Endodermal cell (in vitro differentiated cells): ENCODE measurements around the gene P2RY8. TPM values are rescaled to one million over a fixed set of nuclear protein-coding genes. Genes with fewer than 3 reads are reported as not detected.

Experiments used
- DNase-seq: peaks from one replicate; pipeline ENCODE4 v3.0.0-alpha.2; 2017
- H3K27ac ChIP-seq: 2 replicates; pipeline ENCODE4 v1.5.1; 2013; ENCODE audit warnings: mild to moderate bottlenecking, low read depth, low read length, moderate library complexity
- H3K27me3 ChIP-seq: 2 replicates; pipeline ENCODE4 v1.6.1; 2013; ENCODE audit warnings: mild to moderate bottlenecking, low read length, moderate library complexity; ENCODE audit not compliant: insufficient read depth, control insufficient read depth, poor library complexity, severe bottlenecking
- H3K36me3 ChIP-seq: 2 replicates; pipeline ENCODE4 v1.7.0; 2013; ENCODE audit warnings: mild to moderate bottlenecking, low read length, moderate library complexity; ENCODE audit not compliant: control insufficient read depth, insufficient read depth
- H3K4me1 ChIP-seq: one replicate; pipeline ENCODE4 v1.7.0; 2013; ENCODE audit warnings: low read length; ENCODE audit not compliant: control insufficient read depth, insufficient read depth
- H3K4me3 ChIP-seq: 2 replicates; pipeline ENCODE4 v1.5.1; 2013; ENCODE audit warnings: mild to moderate bottlenecking, low read length, moderate library complexity
- H3K9ac ChIP-seq: 2 replicates; pipeline ENCODE4 v1.6.1; 2013; ENCODE audit warnings: mild to moderate bottlenecking, low read length, moderate library complexity; ENCODE audit not compliant: poor library complexity, severe bottlenecking; ENCODE audit errors: extremely low read depth
- H3K9me3 ChIP-seq: 2 replicates; pipeline ENCODE4 v1.6.1; 2013; ENCODE audit warnings: mild to moderate bottlenecking, low read length, moderate library complexity; ENCODE audit not compliant: control insufficient read depth
- H3K27ac Mint-ChIP-seq: 2 replicates; pipeline ENCODE4 v1.8.0; 2020; ENCODE audit warnings: mixed read lengths
- H3K27me3 Mint-ChIP-seq: 2 replicates; pipeline ENCODE4 v1.8.0; 2021; ENCODE audit warnings: mild to moderate bottlenecking, mixed read lengths; ENCODE audit not compliant: insufficient read depth
- H3K36me3 Mint-ChIP-seq: 2 replicates; pipeline ENCODE4 v1.8.0; 2020; ENCODE audit warnings: low read depth, mixed read lengths
- H3K4me1 Mint-ChIP-seq: 2 replicates; pipeline ENCODE4 v1.8.0; 2020; ENCODE audit warnings: mixed read lengths
- H3K4me3 Mint-ChIP-seq: 2 replicates; pipeline ENCODE4 v1.8.0; 2020; ENCODE audit warnings: mild to moderate bottlenecking, moderate library complexity, mixed read lengths
- H3K9me3 Mint-ChIP-seq: 2 replicates; pipeline ENCODE4 v1.8.0; 2020; ENCODE audit warnings: mild to moderate bottlenecking, mixed read lengths
- CTCF ChIP-seq: fragments of 200-600 bp; sonication (generic); conservative IDR thresholded peaks from 2 replicates; pipeline ENCODE4 v1.5.0; 2021; ENCODE audit warnings: antibody characterized with exemption, mild to moderate bottlenecking
- WGBS, 2 experiments: methylation state at CpG; one replicate each; pipeline versions ENCODE4 v1.1.5 to v1.1.7; 2013; ENCODE audit warnings: missing lambda C conversion rate in 2 of 2, mixed read lengths in 1 of 2; ENCODE audit not compliant: insufficient coverage in 1 of 2, insufficient read length in 1 of 2; 5-methylcytosine and 5-hydroxymethylcytosine counted together
- total RNA-seq, 2 donors: library from RNA; stranded (reverse); fragmentation: NEBNext Ultra II Directional in 1 of 2; extraction: Animal tissue kit (Norgen Biotek cat#: 25700) in 1 of 2; gene quantifications; 2 replicates in 1 of 2; 3 replicates in 1 of 2; pipeline ENCODE4 v1.2.1, GENCODE V29; 2021

P2RY8 gene
- total RNA-seq, 2 donors from 2014 or later: not detected

DNA sequence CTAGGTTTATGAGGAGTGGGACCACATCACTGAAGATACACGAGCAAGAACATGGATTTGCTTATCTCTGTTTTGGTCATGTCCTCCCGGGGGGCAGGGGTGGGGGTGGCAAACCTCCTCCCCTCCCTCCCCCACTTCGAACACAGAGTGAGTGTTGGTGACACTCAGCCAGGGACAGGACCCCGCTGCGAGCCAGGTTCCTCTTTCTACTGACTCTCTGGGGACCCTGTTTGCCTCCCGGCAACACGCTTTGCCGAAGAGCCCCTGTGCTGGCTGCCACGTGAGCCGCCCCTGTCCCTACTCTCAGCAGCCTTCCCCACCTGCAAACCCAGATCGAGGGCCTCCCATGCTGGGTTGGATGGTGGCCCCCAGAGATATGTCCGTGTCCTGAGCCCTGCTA lies 34.7 kb downstream of the P2RY8 start:
- H3K27ac ChIP-seq: no peak overlapping the region
- H3K27me3 ChIP-seq: no peaks in the 10 kb centered on the region
- no peak overlapping the region for H3K4me3 ChIP-seq
- Mint-ChIP-seq H3K9me3 (no peaks in the 10 kb centered on the region), H3K4me1 (no peaks in the 10 kb centered on the region), H3K27ac (no peak overlapping the region), H3K27me3 (no peaks in the 10 kb centered on the region), H3K36me3 (no peaks in the 10 kb centered on the region), H3K4me3 (no peak overlapping the region)
- WGBS, 2 experiments: 84 to 97% methylated on average over 5 to 12 of the region's 12 CpGs
- no peak for TF ChIP-seq CTCF
- H3K36me3 ChIP-seq: no peaks in the 10 kb centered on the region
- no peak for DNase-seq
- no peaks in the 10 kb centered on the region for H3K4me1 ChIP-seq
- H3K9me3 ChIP-seq: no peaks in the 10 kb centered on the region
- no peak overlapping the region for H3K9ac ChIP-seq

DNA sequence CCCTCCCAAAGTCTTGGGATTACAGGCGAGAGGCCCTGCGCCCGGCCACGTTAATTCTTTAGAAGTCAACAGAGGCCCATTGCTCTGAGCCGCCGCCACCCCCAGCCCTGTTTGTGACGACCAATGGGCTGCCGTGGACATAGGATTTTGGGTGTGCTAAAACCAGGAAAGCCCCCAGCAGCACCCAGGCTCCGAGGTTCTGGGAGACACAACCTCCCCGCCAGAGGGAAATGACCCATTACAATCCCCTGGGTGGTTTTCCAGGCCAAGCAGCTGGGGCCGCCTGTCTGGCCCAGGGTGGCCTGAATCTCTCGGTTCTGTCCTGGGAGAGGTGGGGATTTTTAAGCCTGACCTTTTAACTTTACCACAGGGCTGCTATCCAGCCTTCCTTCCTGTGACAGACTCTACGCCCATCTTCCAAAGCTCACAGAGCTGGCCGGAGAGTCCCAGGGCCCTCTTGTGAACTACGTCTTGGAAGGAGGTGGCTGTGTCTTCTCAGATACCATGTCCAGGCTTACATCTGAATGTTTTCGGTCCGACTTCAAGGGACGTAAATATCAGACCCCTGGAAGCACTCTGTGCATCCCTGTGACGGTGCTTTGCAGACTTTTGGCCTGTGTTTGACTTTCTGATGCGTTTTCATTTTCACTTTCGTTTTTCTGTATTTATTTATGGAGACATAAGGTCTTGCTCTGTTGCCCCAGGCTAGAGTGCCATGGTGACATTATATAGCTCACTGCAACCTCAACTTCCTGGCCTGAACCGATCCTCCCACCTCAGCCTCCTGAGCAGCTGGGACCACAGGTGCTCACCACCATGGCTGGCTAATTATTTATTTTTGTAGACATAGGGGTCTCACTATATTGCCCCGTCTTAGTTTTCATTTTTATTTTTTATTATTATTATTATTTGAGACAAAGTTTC lies 36.0 kb downstream of the P2RY8 start:
- Mint-ChIP-seq H3K4me1 (no peaks in the 10 kb centered on the region), H3K9me3 (no peaks in the 10 kb centered on the region), H3K36me3 (no peaks in the 10 kb centered on the region), H3K4me3 (no peak overlapping the region), H3K27me3 (no peaks in the 10 kb centered on the region), H3K27ac (no peak overlapping the region)
- H3K4me1 ChIP-seq: no peaks in the 10 kb centered on the region
- H3K27ac ChIP-seq: no peak overlapping the region
- H3K9ac ChIP-seq: no peak overlapping the region
- WGBS, 2 experiments: 93% methylated on average over 14 to 22 of the region's 23 CpGs
- no peak overlapping the region for H3K4me3 ChIP-seq
- no peaks in the 10 kb centered on the region for H3K9me3 ChIP-seq
- DNase-seq: no peak
- no peaks in the 10 kb centered on the region for H3K36me3 ChIP-seq
- H3K27me3 ChIP-seq: no peaks in the 10 kb centered on the region
- TF ChIP-seq CTCF: no peak

- H3K4me1 Mint-ChIP-seq: no peaks in the 10 kb centered on the region
- Histone ChIP-seq H3K27ac (no peak overlapping the region), H3K27me3 (no peaks in the 10 kb centered on the region), H3K9me3 (peaks cover 8% of the 10 kb centered on the region), H3K9ac (no peak overlapping the region), H3K36me3 (no peaks in the 10 kb centered on the region), H3K4me3 (no peak overlapping the region), H3K4me1 (no peaks in the 10 kb centered on the region)
- H3K9me3 Mint-ChIP-seq: peaks cover 13% of the 10 kb centered on the region
- H3K27ac Mint-ChIP-seq: peak overlapping the region; percentile 44
- DNase-seq: no peak
- TF ChIP-seq CTCF: no peak
- WGBS, 2 experiments: 87 to 94% methylated on average over 12 of the region's 12 CpGs
- no peaks in the 10 kb centered on the region for H3K36me3 Mint-ChIP-seq
- H3K4me3 Mint-ChIP-seq: no peak overlapping the region
- H3K27me3 Mint-ChIP-seq: peaks cover 10% of the 10 kb centered on the region
These were observed 40.9 kb downstream of the P2RY8 start for GRCh38 chrX:1496076-1496475.
